Upper lobe of left lung (tissue), 4 donors: Measurements from ENCODE around the gene RBM27.

Source experiments
- CTCF ChIP-seq, 6 experiments: fragments of 450-650 bp in 4 of 6; fragments of 200-600 bp in 2 of 6; sonication (generic) in 2 of 6; IDR thresholded peaks; one replicate each; pipeline ENCODE4 v1.5.1; 2016 to 2019; ENCODE audit warnings: antibody characterized with exemption in 6 of 6
- EP300 ChIP-seq, 4 donors: sonication (generic); formaldehyde crosslinking; IDR thresholded peaks; one replicate each; pipeline ENCODE4 v1.5.1; 2017; ENCODE audit warnings: antibody characterized with exemption in 4 of 4, control low read depth in 2 of 4
- POLR2A ChIP-seq, 4 donors: fragments of 450-650 bp; IDR thresholded peaks; one replicate each; pipeline ENCODE4 v1.5.1; 2016 to 2017; ENCODE audit warnings: antibody characterized with exemption in 4 of 4, mild to moderate bottlenecking in 2 of 4
- POLR2AphosphoS5 ChIP-seq, 2 donors: sonication (generic); formaldehyde crosslinking; IDR thresholded peaks; one replicate each; pipeline ENCODE4 v1.5.1; 2017; ENCODE audit warnings: antibody characterized with exemption in 2 of 2

GRCh38 chr5:146222005-146222404, 18.6 kb downstream of the RBM27 start:
- TF ChIP-seq CTCF (IDR thresholded peaks at IDR 0.05) (no peak), POLR2AphosphoS5 (IDR thresholded peaks at IDR 0.05) (no peak), POLR2A (IDR thresholded peaks at IDR 0.05) (no peak), EP300 (IDR thresholded peaks at IDR 0.05) (no peak)
